HCT116 (cell line): ENCODE measurements around the gene ZMYND19. TPM values are rescaled to one million over a fixed set of nuclear protein-coding genes. Genes with fewer than 3 reads are reported as not detected.
A peak's percentile ranks its signal among the peaks of the same experiment; 100 is the strongest.

Source experiments
- ATAC-seq: fragments of 200-7000 bp; cut with Tn5 transposase; 2 replicates; pipeline ENCODE4 v1.9.1; 2020; ENCODE audit warnings: mild to moderate bottlenecking, moderate library complexity
- BruUV-seq: library from RNA; stranded (reverse); fragments of 400-500 nt; replicated peaks from 2 replicates; lab custom pipeline; 2021; lab: Mats Ljungman, UMichigan
- CTCF ChIA-PET: fragments of 300-600 bp; sonication (Branson Sonifier 250); formaldehyde crosslinking; loops from one replicate; lab custom pipeline; 2021; ENCODE audit warnings: antibody characterized with exemption; lab: Charles Lee
- POLR2A ChIA-PET: fragments of 300-600, 350-600 bp; sonication (Branson Sonifier 250); formaldehyde crosslinking; loops from one replicate; lab custom pipeline; 2021; ENCODE audit warnings: antibody characterized with exemption; lab: Charles Lee
- RAD21 ChIA-PET, 2 experiments: fragments of 300-600 bp; sonication (Branson Sonifier 250); formaldehyde crosslinking; loops; one replicate each; lab custom pipeline; 2023; ENCODE audit warnings: low total read pairs in 2 of 2; ENCODE audit not compliant: uncharacterized antibody in 2 of 2, unreplicated experiment in 2 of 2, low non-redundant PET in 1 of 2; lab: Charles Lee
- DNase-seq: peaks from one replicate; pipeline ENCODE4 v3.0.0-alpha.2; 2010; ENCODE audit warnings: low read depth, low spot score
- H2AFZ ChIP-seq: fragments of 200-600 bp; shearing (Covaris generic), sonication (generic); 2 replicates; pipeline ENCODE4 v1.6.1; 2017; ENCODE audit warnings: low read depth, mixed run types, mixed read lengths, antibody characterized with exemption, low read length; ENCODE audit not compliant: poor library complexity, severe bottlenecking
- H3K27ac ChIP-seq: 2 replicates; pipeline ENCODE4 v1.5.1; 2012; ENCODE audit warnings: low read depth, low read length
- H3K27me3 ChIP-seq: fragments of 200-600 bp; sonication (generic); 2 replicates; pipeline ENCODE4 v1.6.1; 2016; ENCODE audit warnings: mixed run types, low read length, mixed read lengths; ENCODE audit not compliant: insufficient read depth
- H3K36me3 ChIP-seq, 2 experiments: fragments of 200-500 bp in 1 of 2; fragments of 200-600 bp in 1 of 2; sonication (Bioruptor generic) in 1 of 2; sonication (generic) in 1 of 2; 2 replicates each; pipeline versions ENCODE4 v1.5.1 to v1.6.1; 2014 to 2016; ENCODE audit warnings: low read length in 2 of 2, inconsistent platforms in 1 of 2, mixed read lengths in 1 of 2, mixed run types in 1 of 2; ENCODE audit not compliant: insufficient read depth in 2 of 2, control insufficient read depth in 1 of 2
- H3K4me1 ChIP-seq, 2 experiments: fragments of 200-600 bp in 1 of 2; sonication (generic) in 1 of 2; 2 replicates each; pipeline versions ENCODE4 v1.5.1 to v1.6.1; 2012 to 2017; ENCODE audit warnings: low read length in 2 of 2, inconsistent platforms in 1 of 2, mild to moderate bottlenecking in 1 of 2, mixed read lengths in 1 of 2, mixed run types in 1 of 2, moderate library complexity in 1 of 2; ENCODE audit not compliant: insufficient read depth in 2 of 2, control insufficient read depth in 1 of 2
- H3K4me2 ChIP-seq: fragments of 200-600 bp; sonication (generic); 2 replicates; pipeline ENCODE4 v1.6.1; 2017; ENCODE audit warnings: mixed run types, low read length, mixed read lengths
- H3K4me3 ChIP-seq, 2 experiments: fragments of 200-600 bp in 1 of 2; sonication (generic) in 1 of 2; replicated peaks in 1 of 2; 2 replicates each; pipeline ENCODE4 v1.5.1; 2011 to 2016; ENCODE audit warnings: low read length in 2 of 2, control low read depth in 1 of 2, low read depth in 1 of 2, mild to moderate bottlenecking in 1 of 2, mixed read lengths in 1 of 2, mixed run types in 1 of 2
- H3K79me2 ChIP-seq: fragments of 200-600 bp; sonication (generic); 2 replicates; pipeline ENCODE4 v1.6.1; 2017; ENCODE audit warnings: mild to moderate bottlenecking, mixed run types, low read length, moderate library complexity, mixed read lengths; ENCODE audit not compliant: insufficient read depth
- H3K9ac ChIP-seq: fragments of 200-600 bp; sonication (generic); 2 replicates; pipeline ENCODE4 v1.6.1; 2016; ENCODE audit warnings: low read length, mixed read lengths
- H3K9me2 ChIP-seq: fragments of 200-600 bp; sonication (generic), shearing (Covaris generic); 2 replicates; pipeline ENCODE4 v1.6.1; 2017; ENCODE audit warnings: mixed run types, mild to moderate bottlenecking, moderate library complexity; ENCODE audit not compliant: insufficient read depth
- H3K9me3 ChIP-seq, 2 experiments: fragments of 200-500 bp in 1 of 2; fragments of 200-600 bp in 1 of 2; sonication (Bioruptor generic) in 1 of 2; sonication (generic) in 1 of 2; 2 replicates each; pipeline ENCODE4 v1.6.1; 2014 to 2017; ENCODE audit warnings: low read length in 2 of 2, mixed read lengths in 2 of 2, inconsistent platforms in 1 of 2, low read depth in 1 of 2, mild to moderate bottlenecking in 1 of 2, mixed run types in 1 of 2, moderate library complexity in 1 of 2; ENCODE audit not compliant: control insufficient read depth in 1 of 2, insufficient read depth in 1 of 2
- H4K20me1 ChIP-seq: fragments of 200-600 bp; sonication (generic), shearing (Covaris generic); 2 replicates; pipeline ENCODE4 v1.6.1; 2017; ENCODE audit warnings: mixed run types, mild to moderate bottlenecking, moderate library complexity; ENCODE audit not compliant: insufficient read depth
- ELF1 ChIP-seq: IDR thresholded peaks from 2 replicates; pipeline ENCODE4 v1.6.1; 2012; ENCODE audit warnings: low read depth, borderline replicate concordance
- SP1 ChIP-seq: IDR thresholded peaks from 2 replicates; pipeline ENCODE4 v1.6.1; 2012; ENCODE audit warnings: low read depth
- TCF7L2 ChIP-seq: IDR thresholded peaks from 2 replicates; pipeline ENCODE4 v1.7.0; 2011; ENCODE audit warnings: borderline replicate concordance, inconsistent platforms; ENCODE audit not compliant: insufficient read depth, insufficient read length; ENCODE audit errors: extremely low read depth
- intact Hi-C: fragments of 100-400 bp; cut with micrococcal nuclease; formaldehyde crosslinking; loops from 2 replicates; pipeline ENCODE4 v1.10.0; 2022
- total RNA-seq: library from RNA; stranded (reverse); gene quantifications from one replicate; pipeline ENCODE4 v1.2.1, GENCODE V29; 2021; ENCODE audit not compliant: unreplicated experiment
- TF ChIP-seq, protein P1 (sequence below), 3 experiments: fragments of 200-600 bp in 1 of 3; sonication (generic) in 1 of 3; IDR thresholded peaks in 2 of 3; conservative IDR thresholded peaks in 1 of 3; 2 replicates each; pipeline ENCODE4 v1.5.1; 2012 to 2017; ENCODE audit warnings: low read depth in 2 of 3, low read length in 2 of 3, antibody characterized with exemption in 1 of 3, borderline replicate concordance in 1 of 3, control low read depth in 1 of 3, mild to moderate bottlenecking in 1 of 3, mixed read lengths in 1 of 3, mixed run types in 1 of 3, moderate library complexity in 1 of 3; ENCODE audit not compliant: insufficient read depth in 1 of 3
- TF ChIP-seq, protein P2 (sequence below): IDR thresholded peaks from 2 replicates; pipeline ENCODE4 v1.6.1; 2012; ENCODE audit warnings: low read depth
- TF ChIP-seq, protein P3 (sequence below): IDR thresholded peaks from 2 replicates; pipeline ENCODE4 v1.6.1; 2011; ENCODE audit warnings: mild to moderate bottlenecking, low read length, moderate library complexity; ENCODE audit not compliant: insufficient replicate concordance; ENCODE audit errors: extremely low read depth

The ZMYND19 gene
- total RNA-seq, 1 experiment from 2014 or later: 57.4 TPM

DNA sequence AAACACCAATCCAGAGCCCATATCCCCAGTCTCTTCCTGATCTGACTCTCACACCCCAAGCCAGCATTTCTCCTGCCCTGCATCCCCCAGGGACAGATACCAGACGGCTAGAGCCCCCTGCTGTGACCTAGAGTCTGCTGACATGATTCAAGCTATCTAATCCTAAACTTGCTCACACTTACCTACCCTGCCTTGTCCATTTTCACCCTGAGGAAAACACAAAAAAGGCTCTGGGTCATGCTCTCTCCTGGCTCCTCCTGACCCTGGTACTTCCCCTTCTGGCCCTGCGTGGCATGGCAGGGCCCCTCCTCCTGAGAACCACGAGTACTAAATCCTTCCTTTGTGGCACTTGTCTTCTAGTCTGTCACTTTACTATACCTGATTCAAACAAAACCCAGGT is 12.3 kb upstream of the ZMYND19 start:
- no peak for ATAC-seq
- Histone ChIP-seq H3K4me1 (peaks cover 12 to 37% of the 10 kb centered on the region in 2 experiments; a peak in 3 of 4 replicates), H3K4me3 (no peak overlapping the region)
- RAD21 ChIA-PET: no interaction called here
- intact Hi-C loops: no loop called here
- TF ChIP-seq, protein P1, sequence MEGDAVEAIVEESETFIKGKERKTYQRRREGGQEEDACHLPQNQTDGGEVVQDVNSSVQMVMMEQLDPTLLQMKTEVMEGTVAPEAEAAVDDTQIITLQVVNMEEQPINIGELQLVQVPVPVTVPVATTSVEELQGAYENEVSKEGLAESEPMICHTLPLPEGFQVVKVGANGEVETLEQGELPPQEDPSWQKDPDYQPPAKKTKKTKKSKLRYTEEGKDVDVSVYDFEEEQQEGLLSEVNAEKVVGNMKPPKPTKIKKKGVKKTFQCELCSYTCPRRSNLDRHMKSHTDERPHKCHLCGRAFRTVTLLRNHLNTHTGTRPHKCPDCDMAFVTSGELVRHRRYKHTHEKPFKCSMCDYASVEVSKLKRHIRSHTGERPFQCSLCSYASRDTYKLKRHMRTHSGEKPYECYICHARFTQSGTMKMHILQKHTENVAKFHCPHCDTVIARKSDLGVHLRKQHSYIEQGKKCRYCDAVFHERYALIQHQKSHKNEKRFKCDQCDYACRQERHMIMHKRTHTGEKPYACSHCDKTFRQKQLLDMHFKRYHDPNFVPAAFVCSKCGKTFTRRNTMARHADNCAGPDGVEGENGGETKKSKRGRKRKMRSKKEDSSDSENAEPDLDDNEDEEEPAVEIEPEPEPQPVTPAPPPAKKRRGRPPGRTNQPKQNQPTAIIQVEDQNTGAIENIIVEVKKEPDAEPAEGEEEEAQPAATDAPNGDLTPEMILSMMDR (IDR thresholded peaks at IDR 0.05 in 2 of 3, conservative IDR thresholded peaks at IDR 0.05 in 1 of 3; ENCODE audit: borderline replicate concordance in 1 of 3, insufficient read depth in 1 of 3, low read depth in 2 of 3, low read length in 2 of 3): 0 out of 6 replicates have a peak, but pooled peaks of 2 of the 3 experiments have one; percentile 13 to 14
- no peak for TF ChIP-seq SP1
- TF ChIP-seq, all 23 proteins: peak for 1
- H3K36me3 ChIP-seq: no peaks in the 10 kb centered on the region
- no TSS peak for BruUV-seq
- no peak overlapping the region for H2AFZ ChIP-seq
- CTCF ChIA-PET: interaction anchor here (1.0 to 1.5 kb wide), 2 partner anchors 12 to 23 kb away, joined by 3 read pairs; no protein-coding TSS in a partner anchor
- H3K27me3 ChIP-seq: no peaks in the 10 kb centered on the region
- no peaks in the 10 kb centered on the region for H3K9me3 ChIP-seq
- H3K79me2 ChIP-seq: peaks cover 19% of the 10 kb centered on the region; the same call in 1 of the 2 replicates
- no peaks in the 10 kb centered on the region for H3K9me2 ChIP-seq
- H3K27ac ChIP-seq: no peak overlapping the region
- no peak overlapping the region for H3K9ac ChIP-seq
- DNase-seq: no peak
- POLR2A ChIA-PET: interaction anchor here (1.6 kb wide), 1 partner anchor 12 kb away, joined by 6 read pairs; the partner anchor contains the start of gene ZMYND19
- H3K4me2 ChIP-seq: no peak overlapping the region
- no peaks in the 10 kb centered on the region for H4K20me1 ChIP-seq

DNA sequence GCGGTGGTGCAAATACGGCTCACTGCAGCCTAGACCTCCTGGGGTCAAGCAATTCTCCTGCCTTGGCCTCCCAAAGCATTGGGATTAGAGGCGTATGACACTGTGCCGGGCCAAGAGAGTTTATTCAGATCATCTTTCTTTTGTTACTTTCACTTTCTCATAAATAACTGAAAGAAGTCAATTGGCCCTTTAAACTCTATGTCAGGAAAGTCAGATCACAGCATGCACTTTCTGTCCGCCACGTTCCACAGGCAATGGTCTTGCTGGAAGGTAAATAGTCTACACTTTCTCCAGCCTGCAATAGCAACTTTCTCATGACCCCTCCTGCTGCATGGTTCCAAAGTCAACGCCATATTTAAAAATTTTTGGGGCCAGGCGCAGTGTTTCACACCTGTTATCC is 8.6 kb upstream of the ZMYND19 start:
- BruUV-seq: no TSS peak
- Histone ChIP-seq H3K27ac (no peak overlapping the region), H3K9me2 (no peaks in the 10 kb centered on the region), H3K9me3 (no peaks in the 10 kb centered on the region), H3K4me1 (peaks cover 2 to 18% of the 10 kb centered on the region in 2 experiments; a peak in 3 of 4 replicates)
- CTCF ChIA-PET: no interaction called here
- TF ChIP-seq TCF7L2 (no peak), ELF1 (no peak)
- TF ChIP-seq, protein P2, sequence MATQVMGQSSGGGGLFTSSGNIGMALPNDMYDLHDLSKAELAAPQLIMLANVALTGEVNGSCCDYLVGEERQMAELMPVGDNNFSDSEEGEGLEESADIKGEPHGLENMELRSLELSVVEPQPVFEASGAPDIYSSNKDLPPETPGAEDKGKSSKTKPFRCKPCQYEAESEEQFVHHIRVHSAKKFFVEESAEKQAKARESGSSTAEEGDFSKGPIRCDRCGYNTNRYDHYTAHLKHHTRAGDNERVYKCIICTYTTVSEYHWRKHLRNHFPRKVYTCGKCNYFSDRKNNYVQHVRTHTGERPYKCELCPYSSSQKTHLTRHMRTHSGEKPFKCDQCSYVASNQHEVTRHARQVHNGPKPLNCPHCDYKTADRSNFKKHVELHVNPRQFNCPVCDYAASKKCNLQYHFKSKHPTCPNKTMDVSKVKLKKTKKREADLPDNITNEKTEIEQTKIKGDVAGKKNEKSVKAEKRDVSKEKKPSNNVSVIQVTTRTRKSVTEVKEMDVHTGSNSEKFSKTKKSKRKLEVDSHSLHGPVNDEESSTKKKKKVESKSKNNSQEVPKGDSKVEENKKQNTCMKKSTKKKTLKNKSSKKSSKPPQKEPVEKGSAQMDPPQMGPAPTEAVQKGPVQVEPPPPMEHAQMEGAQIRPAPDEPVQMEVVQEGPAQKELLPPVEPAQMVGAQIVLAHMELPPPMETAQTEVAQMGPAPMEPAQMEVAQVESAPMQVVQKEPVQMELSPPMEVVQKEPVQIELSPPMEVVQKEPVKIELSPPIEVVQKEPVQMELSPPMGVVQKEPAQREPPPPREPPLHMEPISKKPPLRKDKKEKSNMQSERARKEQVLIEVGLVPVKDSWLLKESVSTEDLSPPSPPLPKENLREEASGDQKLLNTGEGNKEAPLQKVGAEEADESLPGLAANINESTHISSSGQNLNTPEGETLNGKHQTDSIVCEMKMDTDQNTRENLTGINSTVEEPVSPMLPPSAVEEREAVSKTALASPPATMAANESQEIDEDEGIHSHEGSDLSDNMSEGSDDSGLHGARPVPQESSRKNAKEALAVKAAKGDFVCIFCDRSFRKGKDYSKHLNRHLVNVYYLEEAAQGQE: no peak
- TF ChIP-seq, protein P3, sequence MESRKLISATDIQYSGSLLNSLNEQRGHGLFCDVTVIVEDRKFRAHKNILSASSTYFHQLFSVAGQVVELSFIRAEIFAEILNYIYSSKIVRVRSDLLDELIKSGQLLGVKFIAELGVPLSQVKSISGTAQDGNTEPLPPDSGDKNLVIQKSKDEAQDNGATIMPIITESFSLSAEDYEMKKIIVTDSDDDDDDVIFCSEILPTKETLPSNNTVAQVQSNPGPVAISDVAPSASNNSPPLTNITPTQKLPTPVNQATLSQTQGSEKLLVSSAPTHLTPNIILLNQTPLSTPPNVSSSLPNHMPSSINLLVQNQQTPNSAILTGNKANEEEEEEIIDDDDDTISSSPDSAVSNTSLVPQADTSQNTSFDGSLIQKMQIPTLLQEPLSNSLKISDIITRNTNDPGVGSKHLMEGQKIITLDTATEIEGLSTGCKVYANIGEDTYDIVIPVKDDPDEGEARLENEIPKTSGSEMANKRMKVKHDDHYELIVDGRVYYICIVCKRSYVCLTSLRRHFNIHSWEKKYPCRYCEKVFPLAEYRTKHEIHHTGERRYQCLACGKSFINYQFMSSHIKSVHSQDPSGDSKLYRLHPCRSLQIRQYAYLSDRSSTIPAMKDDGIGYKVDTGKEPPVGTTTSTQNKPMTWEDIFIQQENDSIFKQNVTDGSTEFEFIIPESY: no peak
- TF ChIP-seq, protein P1 (IDR thresholded peaks at IDR 0.05 in 2 of 3, conservative IDR thresholded peaks at IDR 0.05 in 1 of 3; ENCODE audit: borderline replicate concordance in 1 of 3, insufficient read depth in 1 of 3, low read depth in 2 of 3, low read length in 2 of 3): no peak
- TF ChIP-seq, all 23 proteins: peak for 0
- no peak overlapping the region for H2AFZ ChIP-seq
- no peaks in the 10 kb centered on the region for H3K36me3 ChIP-seq
- H3K4me2 ChIP-seq: no peak overlapping the region
- RAD21 ChIA-PET: no interaction called here
- no peaks in the 10 kb centered on the region for H4K20me1 ChIP-seq
- H3K27me3 ChIP-seq: no peaks in the 10 kb centered on the region
- H3K4me3 ChIP-seq: no peak overlapping the region
- intact Hi-C loops: no loop called here
- ATAC-seq (no peak), DNase-seq (no peak)
- no peak overlapping the region for H3K9ac ChIP-seq
- POLR2A ChIA-PET: interaction anchor here (0.6 kb wide), 1 partner anchor 308 kb away, joined by 4 read pairs; no protein-coding TSS in a partner anchor
- no peaks in the 10 kb centered on the region for H3K79me2 ChIP-seq
